Erythroblast (primary cell): ENCODE results near the gene PNPLA5.

Experiments used
- GATA1 ChIP-seq: IDR thresholded peaks from 2 replicates; pipeline ENCODE4 v1.6.1; 2011; ENCODE audit warnings: low read depth, mild to moderate bottlenecking, control low read depth, low read length, moderate library complexity
- POLR2A ChIP-seq: IDR thresholded peaks from 2 replicates; pipeline ENCODE4 v1.6.1; 2011; ENCODE audit warnings: mild to moderate bottlenecking, low read length

- TF ChIP-seq POLR2A (no peak), GATA1 (no peak)
Observed at GRCh38 chr22:43854121-43854785, 37.6 kb downstream of the PNPLA5 start.
